Measurements from ENCODE around the gene ASTN1.
"Not testable (repeated sequence)": the region's sequence is repeated elsewhere in the genome, so short reads cannot be mapped to it uniquely, and the experiment has no call there.

The ASTN1 gene

DNA sequence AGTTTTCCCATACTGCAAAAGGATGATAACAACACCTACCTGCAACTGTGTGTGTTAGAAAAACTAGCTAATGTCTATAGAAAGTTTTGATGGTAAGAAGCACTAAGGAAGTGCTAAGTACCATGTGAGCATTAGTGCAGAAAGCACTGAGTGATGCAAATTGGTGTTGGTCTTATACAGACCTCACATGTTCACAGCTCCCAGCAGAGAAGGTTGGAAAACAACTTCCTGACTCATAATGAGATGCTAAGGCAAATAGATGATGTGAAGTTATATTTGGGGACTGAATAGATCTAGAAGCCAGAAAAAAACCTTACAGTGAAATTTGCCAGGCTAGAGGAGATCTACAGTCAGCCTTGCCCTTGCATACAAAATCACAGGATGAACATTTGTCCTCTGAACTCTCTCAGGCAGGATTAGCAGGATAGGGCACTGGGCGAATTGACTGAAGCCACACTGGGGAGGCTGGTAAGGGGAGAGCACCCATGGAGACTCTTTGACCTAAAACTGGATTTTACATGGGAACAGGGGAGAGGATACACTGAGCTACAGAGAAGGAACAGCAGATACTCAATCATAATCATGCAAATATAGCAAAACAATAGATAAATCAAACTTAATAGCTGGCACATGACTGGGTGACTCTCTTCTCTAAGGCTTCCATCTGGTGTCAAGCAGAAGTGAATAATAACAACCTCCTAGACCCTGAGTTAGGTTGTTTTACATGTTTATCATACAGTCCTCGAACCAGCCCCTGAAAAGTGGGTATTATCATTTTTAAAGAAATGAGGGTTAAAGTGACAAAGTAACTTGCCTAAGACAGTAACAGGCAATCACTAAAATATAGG, 61.3 kb downstream of the ASTN1 start:
- no peak for DNase-seq

DNA sequence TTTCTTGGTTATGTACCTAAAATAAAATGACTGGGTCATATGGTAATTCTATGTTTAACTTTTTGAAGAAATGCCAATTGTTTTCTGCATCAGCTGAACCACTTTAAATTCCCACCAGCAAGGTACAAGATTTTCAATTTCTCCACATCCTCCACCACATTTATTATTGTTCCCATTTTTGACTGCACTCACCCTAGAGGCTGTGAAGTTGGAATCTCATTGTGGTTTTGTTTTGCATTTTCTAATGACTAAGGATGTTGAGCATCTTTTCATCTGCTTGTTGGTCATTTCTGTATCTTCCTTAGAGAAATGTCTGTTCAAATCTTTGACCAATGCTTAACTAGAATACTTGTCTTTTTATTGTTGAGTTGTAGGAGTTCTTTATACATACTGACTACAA, 72.5 kb downstream of the ASTN1 start:
- no peak for DNase-seq

DNA sequence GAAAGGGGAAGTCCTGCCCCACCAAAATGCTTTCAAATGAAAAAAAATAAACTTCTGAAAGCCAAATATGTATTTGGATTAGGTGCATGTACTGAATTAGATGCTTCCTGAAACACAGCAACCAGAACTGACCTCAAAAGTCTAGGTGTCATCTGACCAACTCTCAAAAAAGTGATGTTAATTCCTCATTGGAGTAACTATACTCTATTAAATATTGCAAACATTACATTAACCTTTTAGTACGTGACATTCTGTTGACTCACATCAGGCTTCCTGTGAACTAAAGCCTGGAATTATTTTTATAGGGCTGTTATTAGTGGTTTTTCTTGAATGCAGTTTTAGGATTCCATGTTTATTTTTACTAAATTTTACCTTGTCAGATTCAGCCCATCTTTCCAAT, 73.5 kb downstream of the ASTN1 start:
- no peak for DNase-seq

DNA sequence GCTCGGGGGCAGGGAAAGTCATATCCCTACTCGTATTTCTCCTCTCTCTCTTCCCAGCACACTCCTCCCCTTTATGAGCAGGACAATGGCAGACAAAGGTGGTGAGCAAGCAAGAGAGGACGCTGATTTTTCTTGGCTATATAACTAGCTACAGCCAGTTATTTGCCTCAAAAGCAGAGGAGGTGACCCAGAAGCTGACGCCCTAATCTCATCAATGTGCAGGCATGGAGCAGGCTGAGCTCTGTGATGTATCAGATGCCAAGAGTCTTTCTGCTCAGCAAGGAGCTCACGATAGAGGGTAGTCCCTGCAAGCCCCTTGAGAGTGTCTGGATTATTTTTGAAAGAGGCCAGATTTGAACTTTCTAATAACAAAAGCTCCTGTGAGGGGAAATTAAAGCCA, 75.5 kb downstream of the ASTN1 start:
- DNase-seq, result no peak

DNA sequence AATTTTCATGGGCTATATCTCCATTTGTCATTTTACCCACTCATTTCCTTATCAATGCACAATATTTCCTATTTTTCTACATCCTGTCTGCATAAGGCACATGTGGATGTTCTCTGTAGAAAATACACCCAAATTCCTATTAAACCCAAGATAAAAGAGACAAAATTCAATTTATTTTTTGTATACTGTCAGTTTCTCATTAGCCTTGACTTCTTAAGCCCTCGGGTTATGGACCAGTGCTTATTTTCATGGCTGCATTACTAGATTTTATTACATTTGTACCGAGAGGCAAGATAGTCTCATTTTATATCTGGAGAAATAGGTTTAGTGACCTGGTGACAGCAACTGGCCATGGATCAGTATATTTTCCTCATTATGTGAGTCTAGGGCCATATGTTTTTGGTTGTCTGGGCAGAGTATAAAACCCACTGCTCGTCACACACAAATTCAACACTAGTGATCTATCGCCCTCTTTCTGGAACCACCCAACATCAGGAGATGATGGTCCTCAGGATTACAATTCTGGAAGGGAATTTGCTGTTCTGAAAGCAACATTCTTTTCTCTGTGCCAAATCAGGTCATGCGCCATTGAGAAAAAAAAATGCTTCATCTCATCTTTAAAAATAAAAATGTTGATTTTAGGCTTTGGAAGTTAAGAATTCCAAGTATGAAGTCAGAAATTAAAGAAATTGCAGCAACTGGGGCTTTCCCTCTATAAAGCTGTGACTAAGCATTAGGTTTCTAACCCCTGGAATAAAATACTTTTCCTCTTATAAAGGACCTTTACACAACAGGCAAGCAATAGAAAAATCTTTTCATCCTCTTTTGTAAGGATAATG, 81.4 kb downstream of the ASTN1 start:
- DNase-seq, result no peak

DNA sequence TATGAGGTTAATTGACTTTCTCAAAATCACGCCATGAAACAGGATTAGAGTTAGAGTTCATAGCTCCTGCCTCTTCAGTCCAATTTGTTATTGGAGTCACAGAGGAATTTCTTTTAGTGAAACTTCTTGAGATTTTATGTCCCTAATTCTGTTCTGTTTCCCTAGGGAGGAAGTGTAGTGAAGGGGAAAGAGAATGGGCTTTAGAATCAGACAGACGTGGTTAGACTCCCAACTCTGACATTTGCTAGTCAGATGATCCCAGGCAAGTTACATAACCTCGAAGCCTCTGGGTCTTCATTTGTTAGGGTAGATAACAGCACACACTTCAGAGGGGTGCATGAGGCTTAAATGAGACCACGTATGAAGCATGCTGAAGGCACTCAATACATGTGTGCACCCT, 83.9 kb downstream of the ASTN1 start:
- DNase-seq, result no peak

DNA sequence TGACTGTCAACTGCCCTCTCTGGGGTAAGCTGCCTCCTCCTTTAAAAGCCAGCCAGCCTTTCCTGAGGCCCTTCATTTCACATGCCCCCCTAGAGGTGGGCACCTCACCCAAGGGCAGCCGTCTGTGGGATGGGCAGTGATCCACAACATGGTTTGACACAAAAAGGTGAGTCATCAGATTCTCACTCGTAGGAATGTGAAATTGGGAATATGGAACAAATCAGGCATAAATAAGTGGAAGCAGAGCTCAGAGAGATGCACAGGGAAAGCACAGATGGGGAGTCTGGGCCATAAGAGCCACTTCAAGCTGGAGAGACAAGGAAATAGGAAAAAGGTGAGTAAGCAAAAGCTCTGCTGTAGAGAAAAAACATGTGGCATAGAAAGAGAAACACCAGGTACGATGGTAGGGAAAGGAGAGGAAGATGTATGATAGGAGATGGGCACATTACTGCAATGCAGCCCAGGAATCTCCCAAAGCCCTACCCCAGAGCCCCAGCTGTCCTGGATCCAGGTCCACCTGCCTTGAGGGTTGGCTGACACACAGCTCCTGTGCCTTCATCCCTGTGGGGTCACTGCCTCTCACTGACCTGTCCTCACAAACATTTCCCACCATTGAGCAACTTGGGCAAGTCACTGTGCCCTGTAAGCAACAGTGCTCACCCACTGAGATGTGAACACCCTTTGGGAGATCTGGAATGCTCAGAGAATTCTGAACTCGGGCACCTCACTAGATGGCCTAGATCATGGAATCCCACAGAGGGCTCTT, 86.6 kb downstream of the ASTN1 start:
- DNase-seq, result no peak

DNA sequence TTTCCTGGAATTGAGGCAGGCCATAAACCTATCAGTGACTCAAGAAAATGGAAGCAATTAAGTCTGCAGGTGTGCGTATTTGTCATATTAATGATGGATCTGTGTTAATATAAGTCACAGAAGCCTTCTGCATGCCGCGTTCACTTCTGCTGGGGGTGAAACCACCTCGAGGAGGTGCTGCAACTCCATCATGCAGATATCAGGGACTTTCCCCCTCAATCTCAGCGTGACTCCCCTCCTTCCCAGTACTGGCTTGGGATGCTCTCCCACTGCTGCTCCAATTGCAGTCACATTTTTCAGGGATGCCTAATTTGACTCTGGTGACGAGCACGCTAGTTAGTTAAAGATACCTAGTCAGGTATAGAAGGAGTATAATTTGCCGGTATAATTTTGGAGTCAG, 87.5 kb downstream of the ASTN1 start:
- DNase-seq, result no peak

DNA sequence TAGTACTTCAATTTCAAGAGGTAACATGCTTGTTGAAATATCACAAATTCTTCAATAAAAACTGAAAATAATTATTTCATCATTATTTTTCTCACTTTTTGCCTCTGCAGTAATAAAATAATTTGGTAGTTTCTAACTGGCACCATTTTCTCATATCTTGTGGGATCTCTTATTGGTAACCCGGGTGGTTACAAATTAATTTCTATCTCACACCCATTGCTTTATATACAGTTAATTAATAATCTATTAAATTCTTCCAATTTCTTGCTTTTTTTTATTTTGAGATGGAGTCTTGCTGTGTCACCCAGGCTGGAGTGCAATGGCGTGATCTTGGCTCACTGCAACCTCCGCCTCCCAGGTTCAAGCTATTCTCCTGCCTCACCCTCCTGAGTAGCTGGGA, 89.7 kb downstream of the ASTN1 start:
- not testable (repeated sequence) for DNase-seq

DNA sequence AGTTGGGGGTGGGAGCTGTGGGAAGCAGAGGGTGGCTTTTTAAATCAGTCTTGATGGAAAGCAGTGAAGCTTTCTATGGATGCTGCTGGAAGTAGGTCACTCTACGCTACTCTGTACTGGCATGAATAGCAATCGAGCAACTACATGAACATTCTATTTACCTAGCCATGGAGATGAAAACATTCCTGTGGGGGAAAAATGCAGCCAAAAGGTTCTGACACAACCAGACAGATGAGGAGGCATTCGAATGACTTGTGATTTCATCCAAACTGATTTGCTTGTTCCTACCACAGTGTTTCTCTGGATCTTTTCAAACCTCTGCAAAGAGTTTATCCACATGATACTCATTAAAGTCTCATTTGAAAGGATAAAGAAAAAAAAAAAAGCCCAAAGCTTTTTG, 95.0 kb downstream of the ASTN1 start:
- no peak for DNase-seq

DNA sequence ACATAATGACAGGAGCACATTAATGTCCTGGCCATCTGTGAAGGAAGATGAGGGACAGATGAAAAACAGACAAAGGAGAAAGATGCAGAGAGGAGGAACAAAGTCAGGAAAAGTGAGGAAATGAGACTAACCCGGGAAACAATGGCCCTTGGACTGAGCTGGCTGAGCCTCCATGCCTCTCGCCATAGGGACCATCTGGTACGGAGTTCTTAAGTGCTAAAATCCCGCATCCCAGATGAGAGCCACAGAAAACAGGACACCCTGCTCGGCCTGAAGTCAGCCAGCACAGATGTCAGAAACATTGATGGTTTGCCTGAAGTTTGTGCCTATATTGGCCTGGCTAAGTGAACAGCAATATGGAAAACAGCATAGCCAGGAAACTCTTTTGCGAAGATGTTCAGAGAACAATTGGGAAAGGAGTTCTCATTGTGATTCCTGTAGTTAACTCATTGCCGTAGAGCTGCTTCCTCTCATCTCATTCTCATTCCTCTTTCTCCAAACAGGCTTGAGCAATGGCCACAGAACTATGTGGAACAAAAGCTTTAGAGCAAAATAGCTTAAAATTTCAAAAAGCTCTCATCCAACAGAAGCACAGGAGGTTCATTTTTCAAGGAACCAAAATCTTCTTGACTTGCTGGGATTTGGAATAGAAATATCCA, 96.6 kb downstream of the ASTN1 start:
- no peak for DNase-seq

DNA sequence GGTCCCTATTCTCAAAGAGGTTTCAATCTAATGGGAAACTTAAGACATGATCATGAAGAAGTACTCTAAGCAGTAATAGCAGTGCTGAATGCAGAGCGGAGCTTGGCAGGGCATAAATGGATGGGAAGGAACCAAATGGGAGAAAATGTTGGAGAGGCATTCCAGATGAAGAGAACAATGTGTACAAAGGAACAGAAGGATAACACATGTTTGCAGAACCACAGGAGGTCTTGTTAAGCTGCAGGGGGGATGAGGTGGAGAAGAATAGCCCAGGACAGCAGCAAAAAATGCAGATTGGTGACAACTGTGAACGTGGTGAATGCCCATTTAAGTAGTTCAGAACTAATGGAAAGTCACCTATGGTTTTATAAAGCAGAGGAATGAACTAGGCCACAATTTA, 99.1 kb downstream of the ASTN1 start:
- DNase-seq, result no peak

DNA sequence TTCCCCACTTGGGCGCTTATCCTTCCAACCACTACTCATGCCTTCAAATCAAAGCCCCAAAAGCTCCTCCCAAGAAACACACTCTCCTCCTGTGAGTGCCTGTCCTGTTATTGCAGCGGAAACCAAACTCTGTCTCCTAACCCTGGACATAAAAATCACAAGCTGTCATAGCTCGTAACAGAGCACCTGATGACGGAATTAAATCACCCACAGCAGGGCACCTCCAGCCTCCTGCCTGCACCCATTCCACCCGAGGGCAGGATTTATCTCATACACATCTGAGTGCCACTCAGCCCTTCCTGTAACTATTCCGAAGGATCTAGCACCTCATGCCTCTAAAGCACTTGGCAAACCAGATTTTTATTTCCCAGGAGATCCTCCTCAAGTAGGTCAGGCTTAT, 100.9 kb downstream of the ASTN1 start:
- no peak for DNase-seq

DNA sequence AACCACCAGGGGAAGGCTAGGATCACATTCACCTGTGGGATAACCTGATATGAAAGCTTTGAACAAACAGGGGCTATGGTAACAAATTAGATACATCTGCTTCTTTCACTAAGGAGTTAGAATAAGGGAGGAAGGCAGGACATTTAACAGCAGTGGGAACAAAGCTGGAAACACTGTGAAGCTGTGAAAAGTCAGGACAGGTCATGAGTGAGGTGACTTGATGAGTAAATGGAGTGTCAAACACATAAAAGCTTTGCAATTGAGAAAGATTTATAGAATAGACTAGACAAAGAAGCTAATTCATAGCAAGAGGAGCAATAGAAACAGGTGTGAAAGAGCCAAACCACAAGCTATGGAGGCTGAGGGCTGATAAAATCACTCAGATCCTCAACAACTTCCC, 110.0 kb downstream of the ASTN1 start:
- DNase-seq, result no peak

DNA sequence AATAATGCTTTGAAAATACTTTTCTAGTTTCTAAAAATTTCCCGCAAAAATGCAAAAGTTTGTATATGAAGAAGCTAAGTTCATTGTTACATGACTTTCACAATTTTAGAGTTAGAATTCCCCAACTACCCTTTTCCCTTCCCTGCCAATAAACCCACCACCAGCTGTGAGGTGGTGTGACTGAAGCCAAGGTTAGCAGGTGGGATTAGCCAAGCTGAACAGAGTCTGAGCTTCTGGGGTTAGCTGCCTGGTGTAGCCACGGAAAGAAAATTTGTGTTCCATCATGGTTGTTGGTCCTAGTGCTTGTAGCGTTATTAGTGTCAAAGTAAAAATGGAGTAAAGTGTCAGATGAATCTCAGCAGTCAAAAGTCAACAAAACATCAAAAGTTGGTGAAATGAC, 110.9 kb downstream of the ASTN1 start:
- no peak for DNase-seq

DNA sequence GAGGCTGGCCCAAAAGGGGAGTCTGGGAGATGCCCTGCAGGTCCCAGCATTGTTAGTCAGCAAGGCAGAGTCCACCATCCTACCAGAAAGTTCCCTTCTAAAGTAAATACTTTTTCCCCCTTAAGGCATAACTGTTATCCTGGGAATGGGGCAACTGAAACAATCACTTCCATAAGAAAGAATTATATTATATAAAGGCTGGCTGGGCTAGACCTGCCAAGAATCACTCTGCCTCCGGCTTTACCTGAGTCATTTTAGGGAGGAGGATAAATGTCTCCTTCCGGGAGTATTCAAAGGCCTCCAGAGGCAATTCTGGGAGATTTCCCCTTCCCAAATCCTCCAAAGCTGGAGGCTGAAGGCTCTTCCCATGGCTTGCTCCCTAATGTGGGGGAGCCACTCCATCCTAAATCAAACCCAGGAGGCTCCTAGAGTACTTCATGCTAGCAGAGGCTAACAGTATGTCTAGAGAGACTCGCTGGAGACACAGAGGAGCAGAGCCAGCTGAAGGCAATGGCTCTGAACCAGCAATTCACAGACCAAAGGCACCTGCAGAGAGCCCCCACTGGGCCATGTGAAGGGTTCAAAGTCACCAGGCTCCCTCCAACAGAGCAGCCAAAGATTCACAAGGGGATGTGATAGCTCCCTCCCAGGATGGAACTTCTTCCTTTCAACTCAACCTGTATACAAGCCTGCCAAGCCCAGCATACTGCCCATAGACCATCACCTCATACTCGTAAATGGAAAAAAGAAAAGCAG, 116.0 kb downstream of the ASTN1 start:
- no peak for DNase-seq

DNA sequence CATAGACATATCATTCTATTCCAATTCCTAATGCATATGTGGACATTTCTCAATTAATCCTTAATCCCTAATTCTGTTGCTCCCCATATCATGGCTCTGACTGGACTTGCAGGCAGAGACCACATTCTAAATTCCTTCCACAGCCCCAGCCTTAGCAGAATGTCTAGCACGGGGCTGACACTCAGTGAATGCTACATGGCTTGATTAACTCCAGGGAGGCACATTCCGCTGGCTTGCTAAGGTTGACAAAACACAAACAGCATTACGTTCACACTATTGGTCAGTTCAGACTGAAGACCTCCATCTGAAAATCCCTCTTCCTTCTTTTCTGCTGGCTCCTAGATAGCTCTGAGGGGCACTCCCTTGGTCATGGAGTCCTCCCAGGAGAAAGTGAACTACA, 119.4 kb downstream of the ASTN1 start:
- no peak for DNase-seq

DNA sequence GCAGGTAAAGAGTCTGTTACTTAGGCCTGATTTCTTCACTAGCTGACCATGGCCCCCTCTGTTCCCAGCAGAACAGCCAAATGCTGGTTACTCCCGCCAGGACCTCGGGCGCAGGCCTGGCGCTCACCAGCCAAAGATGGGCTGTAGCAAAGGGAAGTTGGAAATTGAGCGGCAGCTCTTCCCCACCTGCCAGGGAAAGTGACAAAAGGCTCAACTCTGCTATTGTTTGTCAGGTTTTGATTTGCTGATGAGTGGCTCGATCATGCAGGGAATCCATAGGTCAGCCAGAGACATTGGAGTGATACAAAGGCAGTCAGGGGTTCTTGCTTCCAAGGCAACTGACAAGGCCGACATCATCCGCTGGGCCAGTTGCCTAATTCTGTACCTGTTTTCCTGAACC, 120.1 kb downstream of the ASTN1 start:
- DNase-seq, result no peak

DNA sequence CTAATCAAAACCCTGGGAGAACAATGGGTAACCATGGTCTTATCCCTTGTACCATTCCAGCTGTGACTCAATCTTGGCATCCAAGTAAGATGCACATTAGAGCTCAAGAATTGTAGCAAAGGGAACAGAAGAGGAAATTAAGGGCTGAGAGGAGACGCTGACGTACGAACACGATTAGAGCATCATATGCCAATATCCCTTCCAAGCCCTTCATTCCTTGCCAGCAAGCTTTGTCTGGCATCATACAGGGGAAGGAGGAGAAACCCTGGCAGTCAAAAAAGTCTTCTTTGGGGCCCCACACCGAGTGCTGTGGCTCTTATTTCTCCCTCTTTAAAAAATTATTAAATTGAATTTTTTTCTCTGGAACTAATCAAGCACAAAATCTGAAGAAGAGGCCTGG, 120.9 kb downstream of the ASTN1 start:
- DNase-seq, result no peak

DNA sequence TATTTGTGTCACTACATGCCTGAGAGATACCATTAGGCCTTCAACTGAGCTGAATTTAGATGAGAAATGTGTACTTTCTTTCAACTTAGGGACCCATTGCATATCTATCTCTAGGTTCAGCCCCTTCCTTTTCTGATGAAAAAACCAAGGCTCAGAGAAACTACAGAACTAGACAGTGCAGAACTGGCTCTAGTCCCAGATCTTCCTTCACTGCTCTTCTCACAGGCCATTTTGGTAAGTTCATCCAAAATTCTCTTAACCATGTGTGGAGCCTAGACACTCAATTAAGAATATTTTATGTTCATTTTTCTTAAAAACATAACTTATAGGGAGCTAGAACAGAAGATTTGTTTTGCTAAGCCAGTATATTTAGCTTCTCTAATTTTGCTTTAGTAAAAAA, 128.9 kb downstream of the ASTN1 start:
- no peak for DNase-seq

DNA sequence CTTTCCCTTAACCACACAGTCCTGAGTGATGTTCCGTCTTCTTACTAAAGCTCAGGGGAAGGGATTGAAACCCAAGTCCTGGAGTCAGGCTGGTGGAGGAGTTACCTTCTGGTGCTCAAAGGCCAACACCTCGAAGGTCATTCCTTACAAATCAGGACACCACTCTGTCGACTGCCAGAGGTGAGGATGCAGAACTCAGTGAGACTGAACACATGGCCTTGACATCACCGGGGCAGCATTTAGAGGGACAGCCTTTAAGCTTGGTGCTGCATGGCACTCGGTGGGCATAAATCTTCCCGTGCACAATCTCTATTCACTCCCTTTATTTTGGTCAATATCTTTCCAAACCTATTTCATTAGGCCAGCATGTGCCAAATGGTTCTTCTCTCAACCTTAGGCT, 130.9 kb downstream of the ASTN1 start:
- no peak for DNase-seq

DNA sequence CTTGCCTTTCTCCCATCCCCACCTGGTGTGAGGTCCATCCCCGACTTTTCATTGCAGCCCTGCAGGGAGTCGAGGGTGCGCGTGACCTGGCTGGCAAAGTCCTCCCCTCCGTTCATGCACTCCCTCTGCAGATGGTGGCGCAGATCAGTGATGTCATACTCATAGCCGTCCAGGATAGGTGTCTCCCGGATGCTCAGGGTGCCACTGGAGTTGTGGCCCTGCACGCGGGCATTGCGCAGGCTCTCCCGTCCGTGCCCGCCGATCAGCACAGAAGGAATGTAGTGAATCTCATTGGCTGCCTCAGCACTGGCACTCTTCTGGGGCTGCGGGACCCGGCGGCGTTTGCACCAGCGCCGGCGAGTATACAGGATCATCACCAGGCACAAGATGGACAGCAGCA, 132.1 kb downstream of the ASTN1 start:
- no peak for DNase-seq
